Karpas-422 (cell line): Measurements from ENCODE around the gene RFX3. TPM values are rescaled to one million over a fixed set of nuclear protein-coding genes. Genes with fewer than 3 reads are reported as not detected.

Source experiments
- DNase-seq: peaks from one replicate; pipeline ENCODE4 v3.0.0-alpha.2; 2015
- H2AFZ ChIP-seq: fragments of 200-600 bp; sonication (generic); 2 replicates; pipeline ENCODE4 v1.6.1; 2014; ENCODE audit warnings: antibody characterized with exemption, low read length, mixed read lengths
- H3K27ac ChIP-seq: fragments of 200-600 bp; sonication (generic); 2 replicates; pipeline ENCODE4 v1.5.1; 2014; ENCODE audit warnings: mild to moderate bottlenecking, low read length, moderate library complexity
- H3K27me3 ChIP-seq: fragments of 200-600 bp; sonication (generic); 2 replicates; pipeline ENCODE4 v1.6.1; 2014; ENCODE audit warnings: low read length, mixed read lengths
- H3K36me3 ChIP-seq: fragments of 200-600 bp; sonication (generic); 2 replicates; pipeline ENCODE4 v1.6.1; 2014; ENCODE audit warnings: low read length, mixed read lengths; ENCODE audit not compliant: insufficient read depth
- H3K4me1 ChIP-seq: fragments of 200-600 bp; sonication (generic); 2 replicates; pipeline ENCODE4 v1.6.1; 2014; ENCODE audit warnings: mild to moderate bottlenecking, low read length, mixed read lengths
- H3K4me2 ChIP-seq: fragments of 200-600 bp; sonication (generic); 2 replicates; pipeline ENCODE4 v1.6.1; 2014; ENCODE audit warnings: low read length, low read depth, mild to moderate bottlenecking; ENCODE audit not compliant: poor library complexity, severe bottlenecking
- H3K4me3 ChIP-seq: fragments of 200-600 bp; sonication (generic); 2 replicates; pipeline ENCODE4 v1.5.1; 2014; ENCODE audit warnings: mild to moderate bottlenecking, antibody characterized with exemption, low read length, mixed read lengths
- H3K79me2 ChIP-seq: fragments of 200-600 bp; sonication (generic); 2 replicates; pipeline ENCODE4 v1.6.1; 2014; ENCODE audit warnings: mild to moderate bottlenecking, low read length, mixed read lengths
- H3K9ac ChIP-seq: fragments of 200-600 bp; sonication (generic); 2 replicates; pipeline ENCODE4 v1.6.0; 2014; ENCODE audit warnings: low read length
- H3K9me2 ChIP-seq: fragments of 200-600 bp; sonication (generic), shearing (Covaris generic); replicated peaks from 2 replicates; pipeline ENCODE4 v1.6.0; 2014; ENCODE audit warnings: mild to moderate bottlenecking, low read length, moderate library complexity; ENCODE audit not compliant: insufficient read depth
- H3K9me3 ChIP-seq: fragments of 300-700, 200-600 bp; sonication (generic); 2 replicates; pipeline ENCODE4 v1.6.1; 2014; ENCODE audit warnings: low read length, mixed read lengths
- H4K20me1 ChIP-seq: fragments of 200-600 bp; sonication (generic); 2 replicates; pipeline ENCODE4 v1.6.1; 2014; ENCODE audit warnings: mild to moderate bottlenecking, antibody characterized with exemption, low read length, low read depth; ENCODE audit not compliant: insufficient read depth
- total RNA-seq: library from RNA; depleted of rRNA; stranded (reverse); fragments of >200 nt; shearing (Covaris generic); gene quantifications from 2 replicates; pipeline ENCODE4 v1.2.3, GENCODE V29; 2014; ENCODE audit warnings: low replicate concordance

RFX3 gene
- total RNA-seq, 1 experiment from 2014 or later, result 24.3 TPM

- H3K79me2 ChIP-seq, result peaks cover 36% of the 10 kb centered on the region
- 0 out of 2 replicates have a peak overlapping the region, but pooled peaks have one; percentile 5 for H2AFZ ChIP-seq
- H3K4me2 ChIP-seq, result no peak overlapping the region
- H3K27ac ChIP-seq, result no peak overlapping the region
- no peak overlapping the region for H3K4me3 ChIP-seq
- no peaks in the 10 kb centered on the region for H3K9me2 ChIP-seq
- peaks cover 15% of the 10 kb centered on the region for H3K9me3 ChIP-seq
- H3K4me1 ChIP-seq, result peaks cover under 1% of the 10 kb centered on the region; the same call in 1 of the 2 replicates
- no peaks in the 10 kb centered on the region for H3K27me3 ChIP-seq
- DNase-seq, result no peak
- H3K9ac ChIP-seq, result no peak overlapping the region
- H4K20me1 ChIP-seq, result no peaks in the 10 kb centered on the region
- peaks cover 61% of the 10 kb centered on the region for H3K36me3 ChIP-seq
These were observed 46.1 kb downstream of the RFX3 start for GRCh38 chr9:3479514-3480352.

- Histone ChIP-seq H3K27me3 (no peaks in the 10 kb centered on the region), H3K4me2 (no peak overlapping the region), H3K27ac (no peak overlapping the region), H4K20me1 (no peaks in the 10 kb centered on the region), H3K9me3 (peaks cover 15% of the 10 kb centered on the region), H2AFZ (no peak overlapping the region), H3K4me1 (peaks cover 12% of the 10 kb centered on the region), H3K36me3 (peaks cover 49% of the 10 kb centered on the region), H3K9me2 (no peaks in the 10 kb centered on the region), H3K79me2 (peaks cover 37% of the 10 kb centered on the region), H3K9ac (no peak overlapping the region), H3K4me3 (no peak overlapping the region; the same call in 1 of the 2 replicates)
- peak; percentile 53 for DNase-seq
These were observed 47.2 kb downstream of the RFX3 start for GRCh38 chr9:3478549-3478953.

- Histone ChIP-seq H3K9ac (no peak overlapping the region), H3K4me3 (no peak overlapping the region), H2AFZ (no peak overlapping the region)
These were observed 48.5 kb downstream of the RFX3 start for GRCh38 chr9:3477236-3477834.

GRCh38 chr9:3475300-3476020 is 50.3 kb downstream of the RFX3 start:
- DNase-seq, result no peak
- Histone ChIP-seq H3K4me3 (no peak overlapping the region), H4K20me1 (no peaks in the 10 kb centered on the region), H3K36me3 (peaks cover 32% of the 10 kb centered on the region), H3K9me3 (peaks cover 15% of the 10 kb centered on the region), H3K4me2 (no peak overlapping the region), H3K79me2 (peaks cover 32% of the 10 kb centered on the region), H3K9me2 (no peaks in the 10 kb centered on the region), H3K4me1 (peaks cover 32% of the 10 kb centered on the region), H3K27ac (no peak overlapping the region), H3K27me3 (no peaks in the 10 kb centered on the region), H2AFZ (no peak overlapping the region), H3K9ac (no peak overlapping the region)

More at GRCh38 chr9:3477236-3477834, 48.5 kb downstream of the RFX3 start:
- peaks cover 24% of the 10 kb centered on the region for H3K4me1 ChIP-seq
- no peak for DNase-seq
- no peak overlapping the region for H3K27ac ChIP-seq
- H3K9me2 ChIP-seq, result no peaks in the 10 kb centered on the region
- peaks cover 38% of the 10 kb centered on the region for H3K36me3 ChIP-seq
- no peak overlapping the region for H3K4me2 ChIP-seq
- no peaks in the 10 kb centered on the region for H3K27me3 ChIP-seq
- peaks cover 15% of the 10 kb centered on the region for H3K9me3 ChIP-seq
- H4K20me1 ChIP-seq, result no peaks in the 10 kb centered on the region
- peaks cover 34% of the 10 kb centered on the region for H3K79me2 ChIP-seq

GRCh38 chr9:3474821-3475220 is 51.0 kb downstream of the RFX3 start:
- Histone ChIP-seq H3K27me3 (no peaks in the 10 kb centered on the region), H3K9me2 (no peaks in the 10 kb centered on the region), H4K20me1 (no peaks in the 10 kb centered on the region), H3K9me3 (peaks cover 15% of the 10 kb centered on the region), H3K36me3 (peaks cover 26% of the 10 kb centered on the region), H3K4me3 (no peak overlapping the region), H2AFZ (no peak overlapping the region), H3K27ac (peak overlapping the region; percentile 85), H3K79me2 (peaks cover 31% of the 10 kb centered on the region), H3K9ac (no peak overlapping the region), H3K4me1 (peaks cover 34% of the 10 kb centered on the region), H3K4me2 (no peak overlapping the region)
- no peak for DNase-seq

- Histone ChIP-seq H3K27ac (peak overlapping the region; percentile 85), H3K4me2 (peak overlapping the region; percentile 51), H3K9me2 (no peaks in the 10 kb centered on the region), H3K4me1 (peaks cover 48% of the 10 kb centered on the region), H3K36me3 (peaks cover 12% of the 10 kb centered on the region), H3K79me2 (peaks cover 37% of the 10 kb centered on the region), H4K20me1 (no peaks in the 10 kb centered on the region), H2AFZ (no peak overlapping the region), H3K4me3 (no peak overlapping the region), H3K9ac (peak overlapping the region; percentile 33; the same call in 1 of the 2 replicates), H3K27me3 (no peaks in the 10 kb centered on the region), H3K9me3 (peaks cover 10% of the 10 kb centered on the region)
- DNase-seq, result peak; percentile 80
These were observed 52.4 kb downstream of the RFX3 start for GRCh38 chr9:3473405-3473804.

- Histone ChIP-seq H3K4me1 (peaks cover 59% of the 10 kb centered on the region), H3K27ac (peak overlapping the region; percentile 29; the same call in 1 of the 2 replicates), H2AFZ (no peak overlapping the region), H4K20me1 (no peaks in the 10 kb centered on the region), H3K4me2 (no peak overlapping the region), H3K79me2 (peaks cover 37% of the 10 kb centered on the region), H3K27me3 (no peaks in the 10 kb centered on the region), H3K9ac (no peak overlapping the region), H3K9me3 (no peaks in the 10 kb centered on the region), H3K9me2 (no peaks in the 10 kb centered on the region), H3K4me3 (no peak overlapping the region), H3K36me3 (no peaks in the 10 kb centered on the region)
- no peak for DNase-seq
These were observed 53.9 kb downstream of the RFX3 start for GRCh38 chr9:3471883-3472282.
